ENCODE measurements around the gene CTSW.
"Not testable (repeated sequence)": the region's sequence is repeated elsewhere in the genome, so short reads cannot be mapped to it uniquely, and the experiment has no call there.

Gene CTSW

GRCh38 chr11:65844231-65844872, 35.3 kb upstream of the CTSW start:
- no peaks in the 10 kb centered on the region for H3K4me1 ChIP-seq
- DNase-seq: no peak
- H3K27me3 ChIP-seq: no peaks in the 10 kb centered on the region
- intact Hi-C loops (cut with DNase I; ENCODE audit: low total_unique reads): no loop called here
- no peaks in the 10 kb centered on the region for H3K36me3 ChIP-seq
- H3K9me3 ChIP-seq: no peaks in the 10 kb centered on the region
- TF ChIP-seq CTCF (IDR thresholded peaks at IDR 0.05): no peak
- no peak overlapping the region for H3K4me3 ChIP-seq
- H3K27ac ChIP-seq: no peak overlapping the region

GRCh38 chr11:65847746-65848145, 31.9 kb upstream of the CTSW start:
- peaks cover 16 to 26% (median 25%) of the 10 kb centered on the region in 3 donors for H3K36me3 ChIP-seq
- no peaks in the 10 kb centered on the region for H3K4me1 ChIP-seq
- no peak for DNase-seq
- H3K27me3 ChIP-seq: no peaks in the 10 kb centered on the region
- no peak for TF ChIP-seq CTCF (IDR thresholded peaks at IDR 0.05)
- intact Hi-C loops (cut with DNase I; ENCODE audit: low total_unique reads): no loop called here
- H3K4me3 ChIP-seq: no peak overlapping the region
- peaks cover 0 to 4% (median 0%) of the 10 kb centered on the region in 3 donors for H3K9me3 ChIP-seq
- H3K27ac ChIP-seq: no peak overlapping the region

GRCh38 chr11:65848693-65849092, 30.9 kb upstream of the CTSW start:
- intact Hi-C loops (cut with DNase I; ENCODE audit: low total_unique reads); H3K9me3 ChIP-seq; H3K27me3 ChIP-seq; H3K4me3 ChIP-seq; H3K27ac ChIP-seq; H3K4me1 ChIP-seq: not testable (repeated sequence)
- peaks cover 25 to 35% (median 35%) of the 10 kb centered on the region in 3 donors for H3K36me3 ChIP-seq
- peak in 1 of 2 donors; percentile 5 for DNase-seq

- TF ChIP-seq CTCF (IDR thresholded peaks at IDR 0.05): no peak
- Histone ChIP-seq H3K4me3 (no peak overlapping the region), H3K36me3 (peaks cover 32 to 42% (median 41%) of the 10 kb centered on the region in 3 donors), H3K9me3 (peaks cover 0 to 4% (median 0%) of the 10 kb centered on the region in 3 donors), H3K27me3 (no peaks in the 10 kb centered on the region), H3K4me1 (peaks cover 0 to 11% (median 3%) of the 10 kb centered on the region in 4 donors), H3K27ac (no peak overlapping the region)
- DNase-seq: no peak
- intact Hi-C loops (cut with DNase I; ENCODE audit: low total_unique reads): no loop called here
Observed at GRCh38 chr11:65849366-65849765, 30.3 kb upstream of the CTSW start.

GRCh38 chr11:65849771-65850216, 29.8 kb upstream of the CTSW start:
- Histone ChIP-seq H3K36me3 (peaks cover 36 to 46% (median 46%) of the 10 kb centered on the region in 3 donors), H3K4me1 (peaks cover 0 to 11% (median 3%) of the 10 kb centered on the region in 4 donors), H3K4me3 (no peak overlapping the region), H3K27ac (no peak overlapping the region), H3K9me3 (peaks cover 0 to 4% (median 0%) of the 10 kb centered on the region in 3 donors), H3K27me3 (no peaks in the 10 kb centered on the region)
- no peak for TF ChIP-seq CTCF (IDR thresholded peaks at IDR 0.05)
- DNase-seq: no peak
- intact Hi-C loops (cut with DNase I; ENCODE audit: low total_unique reads): no loop called here

GRCh38 chr11:65850217-65851082, 29.2 kb upstream of the CTSW start:
- Histone ChIP-seq H3K9me3 (peaks cover 0 to 4% (median 0%) of the 10 kb centered on the region in 3 donors), H3K27ac (no peak overlapping the region), H3K4me1 (peaks cover 0 to 15% (median 7%) of the 10 kb centered on the region in 4 donors), H3K4me3 (no peak overlapping the region), H3K36me3 (peaks cover 43 to 53% (median 52%) of the 10 kb centered on the region in 3 donors), H3K27me3 (no peaks in the 10 kb centered on the region)
- intact Hi-C loops (cut with DNase I; ENCODE audit: low total_unique reads): no loop called here
- no peak for TF ChIP-seq CTCF (IDR thresholded peaks at IDR 0.05)
- DNase-seq: no peak

Measured in tibial artery (tissue), 4 donors.